ENCODE measurements around the gene PALM. TPM values are rescaled to one million over a fixed set of nuclear protein-coding genes. Genes with fewer than 3 reads are reported as not detected.

The PALM gene
- total and polyA plus RNA-seq, 9 of the 15 experiments (the other 6 are each of a cell fraction or from before 2014, with no cell fraction given), result 0.04 to 6.6 (median 1.7) TPM

GRCh38 chr19:723247-723646 lies 14.5 kb downstream of the PALM start (continued):
- no peak for TF ChIP-seq KDM2B (CRISPR knock-in tag; IDR thresholded peaks at IDR 0.05)

DNA sequence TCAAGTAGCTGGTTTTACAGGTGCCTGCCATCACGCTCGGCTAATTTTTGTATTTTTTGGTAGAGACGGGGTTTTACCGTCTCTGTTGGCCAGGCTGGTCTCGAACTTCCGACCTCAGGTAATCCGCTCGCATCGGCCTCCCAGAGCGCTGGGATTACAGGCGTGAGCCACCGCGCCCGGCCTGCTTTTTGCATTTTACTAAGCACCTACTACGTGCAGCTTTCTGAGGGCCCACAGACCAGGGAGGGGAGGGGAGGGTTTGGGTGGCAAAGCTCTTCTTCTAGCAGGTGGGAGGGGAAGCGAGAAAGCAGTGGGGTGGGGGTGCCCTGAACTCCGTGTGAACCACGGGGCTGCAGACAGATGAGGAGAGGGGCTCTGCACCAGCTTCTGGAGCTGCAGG lies 15.0 kb downstream of the PALM start:
- Histone ChIP-seq H3K36me3 (ENCODE audit: control insufficient read depth, insufficient read depth, low read length) (no peaks in the 10 kb centered on the region), H3K4me3 (no peak overlapping the region), H3K9me1 (ENCODE audit: control insufficient read depth, insufficient read depth, low read length) (no peaks in the 10 kb centered on the region), H2AFZ (ENCODE audit: low read depth, low read length) (no peak overlapping the region), H3K4me1 (replicated peaks in 1 of 2; ENCODE audit: control insufficient read depth in 2 of 2, insufficient read depth in 2 of 2, low read length in 2 of 2) (peaks cover 0 to 44% of the 10 kb centered on the region in 2 experiments; a peak in 2 of 5 replicates), H3K9ac (ENCODE audit: insufficient read depth in 1 of 2, low read depth in 2 of 2, low read length in 2 of 2) (no peak overlapping the region), H3K27me3 (ENCODE audit: control insufficient read depth in 2 of 2, insufficient read depth in 2 of 2, low read length in 2 of 2) (no peaks in the 10 kb centered on the region), H3K27ac (ENCODE audit: extremely low read depth, low read depth, low read length) (no peak overlapping the region), H4K20me1 (replicated peaks; ENCODE audit: control insufficient read depth, insufficient read depth, low read length) (no peaks in the 10 kb centered on the region), H3K4me2 (ENCODE audit: insufficient read depth, low read length) (no peak overlapping the region), H3K79me2 (ENCODE audit: control insufficient read depth, insufficient read depth, low read length) (no peaks in the 10 kb centered on the region), H3K9me3 (replicated peaks; ENCODE audit: control insufficient read depth, insufficient read depth, low read depth, low read length) (no peaks in the 10 kb centered on the region)
- intact Hi-C loops (cut with micrococcal nuclease), result no loop called here
- POLR2A ChIA-PET, result no interaction called here
- ATAC-seq (no peak), DNase-seq (ENCODE audit: extremely low read depth in 1 of 4, low spot score in 3 of 4) (no peak), FAIRE-seq (no peak)
- TF ChIP-seq EGR1 (conservative IDR thresholded peaks at IDR 0.05), result no peak
- no peak for TF ChIP-seq ELF2 (CRISPR knock-in tag; IDR thresholded peaks at IDR 0.05)
- no peak for TF ChIP-seq NR2F6 (CRISPR knock-in tag; IDR thresholded peaks at IDR 0.05)
- TF ChIP-seq ZKSCAN1 (IDR thresholded peaks at IDR 0.05; ENCODE audit: low read depth, low read length), result peak; percentile 82
- TF ChIP-seq, protein P1, sequence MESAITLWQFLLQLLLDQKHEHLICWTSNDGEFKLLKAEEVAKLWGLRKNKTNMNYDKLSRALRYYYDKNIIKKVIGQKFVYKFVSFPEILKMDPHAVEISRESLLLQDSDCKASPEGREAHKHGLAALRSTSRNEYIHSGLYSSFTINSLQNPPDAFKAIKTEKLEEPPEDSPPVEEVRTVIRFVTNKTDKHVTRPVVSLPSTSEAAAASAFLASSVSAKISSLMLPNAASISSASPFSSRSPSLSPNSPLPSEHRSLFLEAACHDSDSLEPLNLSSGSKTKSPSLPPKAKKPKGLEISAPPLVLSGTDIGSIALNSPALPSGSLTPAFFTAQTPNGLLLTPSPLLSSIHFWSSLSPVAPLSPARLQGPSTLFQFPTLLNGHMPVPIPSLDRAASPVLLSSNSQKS (CRISPR knock-in tag; IDR thresholded peaks at IDR 0.05), result no peak
- no peak for TF ChIP-seq THRAP3 (IDR thresholded peaks at IDR 0.05; ENCODE audit: borderline replicate concordance)
- CTCF ChIA-PET (ENCODE audit: low intra/inter-chr PET ratio), result no interaction called here
- in situ Hi-C loops (cut with MboI), result no loop called here
- WGBS (ENCODE audit: insufficient coverage, low coverage, missing lambda C conversion rate), result 66% methylated on average over 15 of the region's 18 CpGs
- BruUV-seq (replicated peaks), result no TSS peak

All from K562 (cell line).